HK-2 (cell line): ENCODE data around the gene NBAS.
A peak's percentile ranks its signal among the peaks of the same experiment; 100 is the strongest.

Experiments used
- DNase-seq: peaks from one replicate; pipeline ENCODE4 v3.0.0-alpha.2; 2018; ENCODE audit not compliant: unreplicated experiment

The NBAS gene

DNA sequence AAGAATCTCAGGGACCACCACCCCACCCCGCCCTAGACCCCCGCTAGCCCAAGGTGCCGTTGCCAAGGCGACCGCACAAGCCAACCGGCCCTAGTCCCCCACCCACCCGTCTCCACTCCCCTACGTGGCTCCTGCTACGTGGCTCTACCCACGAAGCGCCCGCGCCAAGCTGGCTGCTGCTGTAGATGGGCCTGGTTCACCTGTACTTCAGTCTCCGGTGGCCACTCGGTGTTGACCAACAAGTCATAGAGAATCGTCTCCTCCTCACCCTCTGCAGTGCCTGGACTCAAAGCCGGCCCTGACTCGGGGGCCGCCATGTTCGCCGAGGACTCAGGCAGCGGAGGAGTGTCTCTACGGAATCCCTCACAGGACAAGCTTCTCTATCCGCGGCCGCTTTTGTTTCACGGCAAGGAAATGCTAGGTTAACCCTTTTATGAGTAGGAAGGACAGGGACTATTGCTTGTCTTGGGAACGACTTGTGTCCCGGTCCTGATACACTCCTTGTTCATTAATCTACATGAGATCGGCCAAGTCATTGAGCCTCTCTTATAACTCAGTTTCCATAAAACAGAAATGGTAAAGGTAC, at the start of gene NBAS:
Gene NBAS, minus strand, starts transcription at position 347 of the 586 bp plus-strand sequence. Its CDS starts 30 bp downstream, at position 317.
- DNase-seq = peak; percentile 87

- DNase-seq = no peak
Observed at GRCh38 chr2:15610430-15610952, 49.4 kb upstream of the NBAS start.

- no peak for DNase-seq
Observed at GRCh38 chr2:15609341-15610042, 48.4 kb upstream of the NBAS start.

DNA sequence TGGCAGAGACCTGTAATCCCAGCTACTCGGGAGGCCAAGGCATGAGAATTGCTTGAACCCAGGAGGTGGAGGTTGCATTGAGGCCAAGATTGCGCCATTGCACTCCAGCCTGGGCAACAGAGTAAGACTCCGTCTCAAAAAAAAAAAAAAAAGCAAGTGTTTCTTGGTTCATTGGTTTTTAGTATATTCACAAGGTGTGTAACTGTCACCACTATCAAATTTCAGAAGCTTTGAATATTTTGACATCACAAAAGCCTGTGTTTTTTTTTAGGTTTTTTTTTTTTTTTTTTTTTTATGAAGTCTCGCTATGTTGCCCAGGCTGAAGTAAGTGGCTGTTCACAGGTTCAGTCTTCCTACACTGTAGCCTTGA, 47.2 kb upstream of the NBAS start:
- no peak for DNase-seq

- no peak for DNase-seq
Observed at GRCh38 chr2:15607709-15608391, 46.7 kb upstream of the NBAS start.

DNA sequence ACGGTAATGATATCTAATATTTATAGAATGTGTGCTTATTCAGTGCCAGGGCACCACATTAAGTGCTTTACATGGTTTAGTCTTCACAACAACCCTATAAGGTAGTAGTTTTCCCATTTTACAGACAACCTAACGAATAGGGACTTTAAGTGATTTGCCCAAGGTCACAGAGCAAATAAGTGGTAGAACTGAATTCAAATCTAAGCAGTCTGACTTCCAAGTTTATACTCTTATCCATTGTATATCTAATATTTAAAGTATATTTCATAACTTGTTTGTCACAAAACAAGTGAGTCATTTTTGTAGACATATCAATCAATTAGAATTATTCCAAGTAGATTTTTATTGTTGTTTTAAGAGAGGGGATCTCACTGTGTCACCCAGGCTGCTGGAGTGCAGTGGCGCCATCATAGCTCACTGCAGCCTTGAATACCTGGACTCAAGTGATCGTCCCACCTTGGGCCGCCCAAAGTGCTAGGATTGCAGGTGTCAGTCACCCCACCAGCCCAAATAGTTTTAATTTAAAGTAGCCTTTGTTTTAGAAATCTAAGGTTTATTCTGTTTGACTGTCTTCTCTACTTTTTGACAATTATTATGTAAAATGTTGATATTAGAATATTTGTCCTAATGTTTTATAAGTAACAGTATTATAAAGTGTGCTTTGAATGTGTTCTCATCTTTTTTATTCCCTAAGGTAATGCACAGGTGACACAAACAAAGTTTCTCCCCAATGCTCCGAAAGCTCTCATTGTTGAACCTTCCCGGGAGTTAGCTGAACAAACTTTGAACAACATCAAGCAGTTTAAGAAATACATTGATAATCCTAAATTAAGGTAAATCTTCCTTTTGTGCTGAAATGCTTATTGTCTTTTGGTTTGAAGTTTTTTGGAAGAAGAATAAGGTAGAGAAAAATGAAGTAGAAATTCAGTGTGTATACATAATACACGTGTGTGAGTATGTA, 45.6 kb upstream of the NBAS start:
- DNase-seq = no peak

DNA sequence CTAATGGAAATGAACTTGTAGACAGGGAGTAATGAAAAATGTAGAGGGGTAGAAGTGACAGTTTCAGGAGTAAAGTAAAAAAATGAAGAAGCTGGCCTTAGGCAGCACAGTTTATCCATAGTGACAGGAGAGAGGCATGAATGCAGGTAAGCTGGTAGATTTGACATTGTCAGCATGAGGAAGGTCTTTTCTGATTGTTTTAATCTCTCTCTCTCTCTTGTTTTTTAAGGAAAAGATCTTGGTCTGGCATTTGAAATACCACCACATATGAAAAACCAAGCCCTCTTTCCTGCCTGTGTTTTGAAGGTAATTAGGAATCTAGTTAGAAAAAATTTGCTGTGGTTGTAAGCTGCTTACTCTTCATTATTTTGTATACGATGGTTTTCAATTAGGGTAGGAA, 44.6 kb upstream of the NBAS start:
- DNase-seq = no peak

- no peak for DNase-seq
Observed at GRCh38 chr2:15603948-15604347, 42.8 kb upstream of the NBAS start.

DNA sequence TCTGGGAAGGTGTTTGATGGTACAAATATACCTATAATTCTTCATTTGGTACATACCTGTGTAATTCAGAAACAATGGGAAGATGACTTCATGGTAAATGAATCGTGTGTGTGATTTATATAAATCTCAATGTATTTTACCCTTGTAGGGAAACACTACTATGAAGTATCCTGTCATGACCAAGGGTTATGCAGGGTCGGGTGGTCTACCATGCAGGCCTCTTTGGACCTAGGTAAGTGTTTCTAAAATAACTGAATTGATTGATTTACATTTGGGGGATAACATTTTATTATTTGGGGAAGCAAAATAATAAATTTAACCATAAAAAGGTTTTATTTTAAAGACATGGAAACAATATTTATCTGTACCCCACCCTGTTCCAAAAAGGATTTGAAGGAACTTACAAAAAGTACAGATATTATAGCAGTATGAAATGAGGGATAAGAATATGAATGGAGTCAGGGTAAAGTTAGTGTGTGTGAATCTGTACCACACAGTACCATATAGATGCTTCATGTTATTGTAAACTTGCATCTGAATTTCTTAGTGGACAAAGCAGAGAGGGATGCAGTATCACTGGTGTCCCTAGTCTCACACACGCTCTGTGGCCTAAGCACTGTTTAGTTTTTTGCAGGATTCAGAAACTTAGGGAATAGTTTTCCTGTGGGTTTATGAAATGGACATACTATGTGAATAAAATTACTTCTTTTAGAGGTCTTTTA, 42.1 kb upstream of the NBAS start:
- DNase-seq = no peak

- DNase-seq = no peak
Observed at GRCh38 chr2:15602393-15602792, 41.3 kb upstream of the NBAS start.

DNA sequence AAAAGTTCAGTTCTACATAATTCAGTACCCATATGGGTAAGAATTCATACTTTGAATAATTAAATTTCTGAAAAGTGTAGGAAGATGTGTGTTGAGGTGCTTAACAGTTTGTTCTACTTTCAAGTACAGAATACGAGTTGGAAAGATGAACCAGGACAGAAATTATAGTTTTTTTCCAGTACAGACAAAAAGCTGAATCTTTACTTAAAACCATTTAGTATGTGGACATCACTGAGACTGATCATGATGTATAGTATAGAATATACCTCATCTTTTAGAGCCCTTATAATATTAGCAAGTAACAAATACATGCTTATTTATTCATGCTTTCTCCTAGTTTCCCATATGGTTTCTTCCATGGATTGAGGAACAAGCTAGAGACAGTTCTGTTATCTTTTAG, 40.5 kb upstream of the NBAS start:
- no peak for DNase-seq

- no peak for DNase-seq
Observed at GRCh38 chr2:15599994-15600393, 38.9 kb upstream of the NBAS start.

DNA sequence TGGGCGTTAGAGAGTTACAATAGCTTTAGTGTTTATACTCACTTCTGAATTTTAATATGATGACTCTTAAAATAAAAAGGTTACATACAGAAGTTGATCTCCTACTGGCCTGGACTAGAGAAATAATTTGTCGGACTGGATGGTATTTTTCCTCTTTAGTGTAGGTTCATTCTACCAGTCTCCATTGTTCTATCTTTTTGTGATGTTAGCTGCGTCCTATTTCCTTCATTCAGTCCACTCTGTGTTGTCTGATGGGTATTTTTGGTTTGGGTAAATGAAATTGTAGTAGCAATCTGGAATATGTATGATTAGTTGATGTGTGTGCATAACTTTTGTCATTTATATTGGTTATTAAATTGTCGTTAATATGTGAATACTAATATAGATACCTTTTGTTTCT, 35.8 kb upstream of the NBAS start:
- DNase-seq = no peak

GRCh38 chr2:15596350-15596749, 35.2 kb upstream of the NBAS start:
- DNase-seq = no peak

- DNase-seq = no peak
Observed at GRCh38 chr2:15595936-15596335, 34.8 kb upstream of the NBAS start.

GRCh38 chr2:15595342-15595905, 34.3 kb upstream of the NBAS start:
- DNase-seq = no peak

DNA sequence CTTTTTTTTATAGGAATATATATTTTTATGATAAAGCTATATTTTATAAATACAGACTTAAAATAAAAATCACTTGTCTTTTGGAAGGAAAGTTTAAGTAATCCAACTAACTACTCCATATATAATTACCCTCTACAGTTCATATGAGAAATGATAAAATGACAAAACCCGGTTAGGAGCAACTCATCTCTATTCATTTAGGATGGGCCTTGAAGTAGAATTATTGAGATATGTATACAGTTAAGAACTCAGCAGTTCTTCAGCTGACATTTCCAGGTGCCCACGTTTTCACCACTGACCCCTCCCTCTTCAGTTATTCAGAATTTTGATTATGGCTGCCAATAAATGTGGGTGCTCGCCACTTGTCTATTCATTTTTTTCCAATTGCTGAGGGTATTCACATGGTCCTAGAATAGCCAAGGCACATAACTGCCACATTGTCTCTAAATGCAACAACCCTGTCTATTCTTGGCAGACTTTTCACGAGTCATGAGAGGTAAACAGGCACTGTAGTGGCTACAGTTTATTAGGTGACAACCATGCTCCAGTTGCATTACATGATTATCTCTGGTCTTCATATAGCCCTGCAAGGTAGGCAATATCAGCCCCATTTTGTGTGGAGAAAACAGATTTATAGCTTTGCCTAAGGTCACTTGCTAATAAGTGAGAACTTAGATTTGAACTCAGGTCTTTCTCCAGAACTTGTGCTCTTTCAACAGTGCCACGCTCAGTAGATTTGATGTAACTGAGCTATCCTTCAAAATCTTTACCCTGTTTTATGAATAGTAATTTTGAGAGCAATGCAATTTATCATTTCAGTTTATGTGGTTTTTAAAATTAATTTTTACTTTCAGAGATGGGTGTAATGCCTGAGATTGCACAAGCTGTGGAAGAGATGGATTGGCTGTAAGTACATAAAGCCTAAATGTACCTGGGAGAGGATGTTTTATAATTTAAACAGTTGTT, 33.4 kb upstream of the NBAS start:
- no peak for DNase-seq

GRCh38 chr2:15593327-15593705, 32.2 kb upstream of the NBAS start:
- DNase-seq = no peak

DNA sequence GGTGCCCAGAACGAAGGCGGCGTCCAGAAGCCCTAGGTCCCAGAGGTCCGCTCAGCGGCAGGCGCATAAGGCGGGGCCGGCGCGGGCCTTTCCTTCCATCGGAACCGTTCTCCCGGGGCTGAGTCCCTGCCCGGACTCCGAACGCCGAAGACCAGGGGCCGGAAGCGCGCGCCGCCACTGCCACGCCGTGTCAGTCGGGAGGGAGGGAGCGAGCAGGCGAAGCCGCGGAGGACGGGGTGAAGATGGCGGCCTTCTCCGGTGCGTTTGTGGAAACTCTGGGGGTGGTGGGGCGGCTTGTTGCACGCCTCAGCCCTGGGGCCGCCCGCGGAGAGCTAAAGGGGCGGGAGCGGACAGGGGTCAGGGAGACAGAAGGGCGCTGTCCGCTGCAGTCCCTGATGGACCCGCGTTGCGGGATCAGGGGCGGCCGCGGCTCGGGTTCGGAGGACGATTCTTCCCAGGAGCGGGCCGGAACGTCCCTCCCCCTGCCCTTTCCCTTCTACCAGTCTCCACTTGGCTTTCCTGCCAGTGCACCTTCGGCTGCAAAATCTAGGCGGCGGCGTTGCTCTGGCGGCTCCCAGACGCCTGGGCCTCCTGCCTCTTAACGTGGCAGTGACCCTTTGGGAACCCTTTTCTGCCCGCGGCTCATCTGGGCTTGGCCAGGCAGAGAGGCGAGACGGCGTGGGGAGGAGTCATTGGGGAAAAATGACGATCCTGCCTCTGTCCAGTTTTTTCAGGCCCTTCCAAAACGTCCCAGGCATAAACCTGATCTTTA, 30.7 kb upstream of the NBAS start, which contains the start of gene DDX1:
Gene DDX1, plus strand, starts transcription at position 177 of the 772 bp plus-strand sequence. Its CDS starts 66 bp downstream, at position 243.
- peak; percentile 90 for DNase-seq
